ENCODE data around the gene KCTD19. TPM values are rescaled to one million over a fixed set of nuclear protein-coding genes. Genes with fewer than 3 reads are reported as not detected.

The KCTD19 gene
- total RNA-seq, 2 experiments from 2014 or later = not detected

DNA sequence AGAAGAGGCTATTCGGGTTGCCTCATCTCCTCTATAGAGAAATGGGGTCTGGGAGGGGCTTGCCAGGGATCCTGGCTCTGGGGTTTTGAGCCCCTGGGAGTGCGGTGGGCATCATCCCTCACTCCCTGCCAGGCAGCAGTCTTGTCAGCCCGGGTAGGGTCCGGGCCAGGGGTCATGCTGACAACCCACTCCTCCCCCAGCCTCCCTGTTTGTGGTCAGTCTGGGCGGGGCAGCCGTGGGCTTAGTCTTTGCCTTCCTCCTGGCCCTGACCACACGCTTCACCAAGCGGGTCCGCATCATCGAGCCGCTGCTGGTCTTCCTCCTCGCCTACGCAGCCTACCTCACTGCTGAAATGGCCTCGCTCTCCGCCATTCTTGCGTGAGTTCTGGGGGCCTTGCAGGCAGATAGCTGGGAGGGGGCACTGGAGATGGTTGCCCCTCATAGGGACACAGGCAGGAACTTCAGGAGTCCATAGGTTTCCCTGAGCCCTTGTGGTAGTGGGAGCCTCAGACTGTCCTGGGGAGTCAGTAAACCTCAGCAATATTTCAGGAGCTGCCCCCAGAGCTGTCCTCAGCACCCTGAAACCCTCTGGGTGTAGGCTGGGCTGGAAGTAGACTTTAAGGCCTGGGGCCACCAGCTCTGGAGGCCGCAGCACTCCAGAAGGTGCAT, 70.9 kb downstream of the KCTD19 start:
- no peaks in the 10 kb centered on the region for H3K36me3 ChIP-seq (ENCODE audit: insufficient read depth, low read length)
- peak in 1 of 14 experiments; percentile 15 for DNase-seq

GRCh38 chr16:67254801-67255552, 71.6 kb downstream of the KCTD19 start:
- ATAC-seq (ENCODE audit: poor library complexity) (no peak), DNase-seq (peak in 1 of 14 experiments; percentile 6)
- no peak overlapping the region for H3K4me3 Mint-ChIP-seq
- intact Hi-C loops (cut with DNase I, micrococcal nuclease) = no loop called here
- peaks cover 24% of the 10 kb centered on the region for H3K27me3 Mint-ChIP-seq
- no peaks in the 10 kb centered on the region for H3K9me3 Mint-ChIP-seq
- H3K27me3 ChIP-seq (ENCODE audit: control insufficient read depth in 1 of 2, insufficient read depth in 2 of 2, low read length in 2 of 2) = peaks cover 5 to 7% of the 10 kb centered on the region in 2 experiments
- no peaks in the 10 kb centered on the region for H3K36me3 ChIP-seq (ENCODE audit: insufficient read depth, low read length)
- no peaks in the 10 kb centered on the region for H3K9me3 ChIP-seq (ENCODE audit: control insufficient read depth in 1 of 2, insufficient read depth in 1 of 2, low read length in 2 of 2)
- H3K4me3 ChIP-seq (ENCODE audit: low read length) = no peak overlapping the region
- CTCF ChIA-PET = no interaction called here
- H3K36me3 Mint-ChIP-seq (ENCODE audit: low read depth) = no peaks in the 10 kb centered on the region
- POLR2A ChIA-PET = no interaction called here
- no peak overlapping the region for H3K27ac ChIP-seq (ENCODE audit: low read depth in 1 of 2, low read length in 2 of 2)
- peaks cover 4% of the 10 kb centered on the region for H3K4me1 Mint-ChIP-seq (ENCODE audit: low read depth)
- no peak overlapping the region for H3K27ac Mint-ChIP-seq
- peaks cover 1% of the 10 kb centered on the region for H3K4me1 ChIP-seq (ENCODE audit: insufficient read depth, low read length)
- TF ChIP-seq, protein P1, sequence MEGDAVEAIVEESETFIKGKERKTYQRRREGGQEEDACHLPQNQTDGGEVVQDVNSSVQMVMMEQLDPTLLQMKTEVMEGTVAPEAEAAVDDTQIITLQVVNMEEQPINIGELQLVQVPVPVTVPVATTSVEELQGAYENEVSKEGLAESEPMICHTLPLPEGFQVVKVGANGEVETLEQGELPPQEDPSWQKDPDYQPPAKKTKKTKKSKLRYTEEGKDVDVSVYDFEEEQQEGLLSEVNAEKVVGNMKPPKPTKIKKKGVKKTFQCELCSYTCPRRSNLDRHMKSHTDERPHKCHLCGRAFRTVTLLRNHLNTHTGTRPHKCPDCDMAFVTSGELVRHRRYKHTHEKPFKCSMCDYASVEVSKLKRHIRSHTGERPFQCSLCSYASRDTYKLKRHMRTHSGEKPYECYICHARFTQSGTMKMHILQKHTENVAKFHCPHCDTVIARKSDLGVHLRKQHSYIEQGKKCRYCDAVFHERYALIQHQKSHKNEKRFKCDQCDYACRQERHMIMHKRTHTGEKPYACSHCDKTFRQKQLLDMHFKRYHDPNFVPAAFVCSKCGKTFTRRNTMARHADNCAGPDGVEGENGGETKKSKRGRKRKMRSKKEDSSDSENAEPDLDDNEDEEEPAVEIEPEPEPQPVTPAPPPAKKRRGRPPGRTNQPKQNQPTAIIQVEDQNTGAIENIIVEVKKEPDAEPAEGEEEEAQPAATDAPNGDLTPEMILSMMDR (IDR thresholded peaks at IDR 0.05) = no peak

More for the DNA sequence above, 70.9 kb downstream of the KCTD19 start:
- no peak overlapping the region for H3K27ac ChIP-seq (ENCODE audit: low read depth in 1 of 2, low read length in 2 of 2)
- H3K9me3 ChIP-seq (ENCODE audit: control insufficient read depth in 1 of 2, insufficient read depth in 1 of 2, low read length in 2 of 2) = no peaks in the 10 kb centered on the region
- H3K4me1 ChIP-seq (ENCODE audit: insufficient read depth, low read length) = no peaks in the 10 kb centered on the region
- TF ChIP-seq, protein P1 (IDR thresholded peaks at IDR 0.05) = no peak
- no peak overlapping the region for H3K27ac Mint-ChIP-seq
- intact Hi-C loops (cut with DNase I, micrococcal nuclease) = no loop called here
- H3K4me3 Mint-ChIP-seq = no peak overlapping the region
- ATAC-seq (ENCODE audit: poor library complexity) = no peak
- H3K36me3 Mint-ChIP-seq (ENCODE audit: low read depth) = no peaks in the 10 kb centered on the region
- H3K27me3 Mint-ChIP-seq = peaks cover 21% of the 10 kb centered on the region
- no peak overlapping the region for H3K4me3 ChIP-seq (ENCODE audit: low read length)
- no peaks in the 10 kb centered on the region for H3K9me3 Mint-ChIP-seq
- ChIA-PET POLR2A (no interaction called here), CTCF (no interaction called here)
- H3K27me3 ChIP-seq (ENCODE audit: control insufficient read depth in 1 of 2, insufficient read depth in 2 of 2, low read length in 2 of 2) = peaks cover 0 to 7% of the 10 kb centered on the region in 2 experiments
- no peaks in the 10 kb centered on the region for H3K4me1 Mint-ChIP-seq (ENCODE audit: low read depth)

DNA sequence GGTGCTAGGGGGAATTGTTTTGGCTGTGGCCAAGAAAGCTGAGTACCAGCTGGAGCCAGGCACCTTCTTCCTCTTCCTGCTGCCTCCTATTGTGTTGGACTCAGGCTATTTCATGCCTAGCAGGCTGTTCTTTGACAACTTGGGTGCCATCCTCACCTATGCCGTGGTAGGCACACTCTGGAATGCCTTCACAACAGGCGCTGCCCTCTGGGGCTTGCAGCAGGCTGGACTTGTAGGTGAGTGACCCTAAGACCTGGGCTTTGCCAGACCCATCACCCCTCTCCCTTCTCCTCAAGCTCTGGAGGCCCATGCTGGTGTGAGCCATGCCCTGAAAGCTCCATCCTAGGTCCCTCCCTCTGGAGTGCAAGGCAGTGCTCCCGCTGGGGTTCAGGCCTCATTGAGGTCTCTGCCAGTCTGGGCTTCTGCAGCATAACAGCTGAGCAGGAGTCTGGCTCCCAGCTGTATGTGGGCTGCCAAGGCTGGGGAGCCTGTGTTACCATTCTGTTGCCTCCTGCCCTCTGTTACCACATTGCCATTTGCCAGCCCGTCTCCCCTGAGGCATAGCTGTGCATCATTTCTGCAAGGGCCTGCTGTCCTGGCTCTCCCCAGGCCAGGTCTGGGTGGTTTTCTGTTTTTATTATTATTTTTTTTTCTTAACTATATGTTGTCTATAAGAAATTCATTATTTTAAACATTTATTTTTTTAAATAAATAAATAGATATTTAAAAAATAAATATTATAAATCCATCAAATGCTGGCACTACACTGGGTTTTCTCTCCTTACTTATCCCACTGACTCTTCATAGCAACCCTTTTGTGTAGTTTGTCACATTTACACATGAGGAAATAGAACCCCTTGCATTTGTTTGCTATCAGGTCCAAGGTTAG, 73.7 kb downstream of the KCTD19 start:
- Histone ChIP-seq H3K9me3 (ENCODE audit: control insufficient read depth in 1 of 2, insufficient read depth in 1 of 2, low read length in 2 of 2) (no peaks in the 10 kb centered on the region), H3K4me3 (ENCODE audit: low read length) (no peak overlapping the region), H3K27ac (ENCODE audit: low read depth in 1 of 2, low read length in 2 of 2) (no peak overlapping the region), H3K4me1 (ENCODE audit: insufficient read depth, low read length) (peaks cover 22% of the 10 kb centered on the region), H3K36me3 (ENCODE audit: insufficient read depth, low read length) (no peaks in the 10 kb centered on the region), H3K27me3 (ENCODE audit: control insufficient read depth in 1 of 2, insufficient read depth in 2 of 2, low read length in 2 of 2) (peaks cover 6 to 7% of the 10 kb centered on the region in 2 experiments)
- ATAC-seq (ENCODE audit: poor library complexity) (no peak), DNase-seq (peak in 1 of 14 experiments; percentile 6)
- peaks cover 18% of the 10 kb centered on the region for H3K4me1 Mint-ChIP-seq (ENCODE audit: low read depth)
- CTCF ChIA-PET = interaction anchor here (0.6 kb wide), 1 partner anchor 159 kb away, joined by 7 read pairs; no protein-coding TSS in a partner anchor
- intact Hi-C loops (cut with DNase I, micrococcal nuclease) = no loop called here
- POLR2A ChIA-PET = interaction anchor here (0.6 kb wide), 1 partner anchor 95 kb away, joined by 5 read pairs; no protein-coding TSS in a partner anchor
- no peak overlapping the region for H3K27ac Mint-ChIP-seq
- no peaks in the 10 kb centered on the region for H3K36me3 Mint-ChIP-seq (ENCODE audit: low read depth)
- no peak overlapping the region for H3K4me3 Mint-ChIP-seq
- no peaks in the 10 kb centered on the region for H3K9me3 Mint-ChIP-seq
- peaks cover 21% of the 10 kb centered on the region for H3K27me3 Mint-ChIP-seq
- TF ChIP-seq, protein P1 (IDR thresholded peaks at IDR 0.05) = no peak

Data from CD4-positive, alpha-beta T cell (primary cell).